ENCODE data around the gene CD300LG. TPM values are rescaled to one million over a fixed set of nuclear protein-coding genes. Genes with fewer than 3 reads are reported as not detected.

The CD300LG gene
- total and polyA plus RNA-seq, 4 donors: 1.1 to 6.8 (median 2.5) TPM

- Histone ChIP-seq H3K27ac (ENCODE audit: low read depth in 1 of 2, low read length in 1 of 2) (no peak overlapping the region), H3K4me3 (no peak overlapping the region), H3K4me1 (ENCODE audit: control insufficient read depth in 5 of 5, insufficient read depth in 5 of 5, low read length in 5 of 5) (peaks cover 0 to 8% (median 0%) of the 10 kb centered on the region in 5 donors), H3K9ac (ENCODE audit: insufficient read depth in 1 of 2, low read length in 2 of 2) (no peak overlapping the region), H3K9me3 (ENCODE audit: control insufficient read depth in 4 of 4, insufficient read depth in 3 of 4, low read length in 3 of 4) (no peaks in the 10 kb centered on the region), H3K27me3 (ENCODE audit: control insufficient read depth in 3 of 3, insufficient read depth in 3 of 3, low read length in 2 of 3) (no peaks in the 10 kb centered on the region), H3K36me3 (ENCODE audit: control insufficient read depth in 4 of 4, insufficient read depth in 4 of 4, low read length in 4 of 4) (peaks cover 0 to 15% (median 6%) of the 10 kb centered on the region in 4 donors)
- WGBS, 2 donors: 96% methylated on average over 5 of the region's 5 CpGs
- TF ChIP-seq, protein P1, sequence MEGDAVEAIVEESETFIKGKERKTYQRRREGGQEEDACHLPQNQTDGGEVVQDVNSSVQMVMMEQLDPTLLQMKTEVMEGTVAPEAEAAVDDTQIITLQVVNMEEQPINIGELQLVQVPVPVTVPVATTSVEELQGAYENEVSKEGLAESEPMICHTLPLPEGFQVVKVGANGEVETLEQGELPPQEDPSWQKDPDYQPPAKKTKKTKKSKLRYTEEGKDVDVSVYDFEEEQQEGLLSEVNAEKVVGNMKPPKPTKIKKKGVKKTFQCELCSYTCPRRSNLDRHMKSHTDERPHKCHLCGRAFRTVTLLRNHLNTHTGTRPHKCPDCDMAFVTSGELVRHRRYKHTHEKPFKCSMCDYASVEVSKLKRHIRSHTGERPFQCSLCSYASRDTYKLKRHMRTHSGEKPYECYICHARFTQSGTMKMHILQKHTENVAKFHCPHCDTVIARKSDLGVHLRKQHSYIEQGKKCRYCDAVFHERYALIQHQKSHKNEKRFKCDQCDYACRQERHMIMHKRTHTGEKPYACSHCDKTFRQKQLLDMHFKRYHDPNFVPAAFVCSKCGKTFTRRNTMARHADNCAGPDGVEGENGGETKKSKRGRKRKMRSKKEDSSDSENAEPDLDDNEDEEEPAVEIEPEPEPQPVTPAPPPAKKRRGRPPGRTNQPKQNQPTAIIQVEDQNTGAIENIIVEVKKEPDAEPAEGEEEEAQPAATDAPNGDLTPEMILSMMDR (IDR thresholded peaks at IDR 0.05; ENCODE audit: control extremely low read depth, extremely low read depth): no peak
- ATAC-seq (ENCODE audit: insufficient read depth, low FRiP score): no peak
- DNase-seq: no peak
Measured at GRCh38 chr17:43818966-43819365, 28.0 kb upstream of the CD300LG start.

DNA sequence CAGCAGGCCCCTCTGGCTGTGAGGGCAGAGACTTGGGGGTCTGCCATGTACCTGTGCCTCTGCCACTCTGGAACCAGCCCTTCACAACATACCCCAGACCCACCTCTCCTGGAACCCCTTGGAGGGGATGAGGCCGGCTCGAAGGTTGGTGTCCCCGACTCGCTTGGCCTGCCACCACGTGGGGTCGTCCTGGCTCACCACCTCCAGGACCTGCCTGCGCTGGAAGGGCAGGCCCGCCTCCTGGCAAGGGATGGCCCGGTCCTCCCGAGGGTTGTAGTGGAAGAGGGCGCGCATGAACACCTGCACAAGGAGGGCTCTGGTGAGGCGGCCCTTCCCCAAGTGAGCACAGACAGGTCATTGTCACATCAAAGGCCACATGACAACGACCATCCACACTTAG is 26.2 kb upstream of the CD300LG start:
- WGBS, 2 donors: 91 to 92% methylated on average over 14 of the region's 14 CpGs
- peaks cover 0 to 12% (median 0%) of the 10 kb centered on the region in 5 donors for H3K4me1 ChIP-seq (ENCODE audit: control insufficient read depth in 5 of 5, insufficient read depth in 5 of 5, low read length in 5 of 5)
- no peak for DNase-seq
- no peaks in the 10 kb centered on the region for H3K27me3 ChIP-seq (ENCODE audit: control insufficient read depth in 3 of 3, insufficient read depth in 3 of 3, low read length in 2 of 3)
- no peak overlapping the region for H3K27ac ChIP-seq (ENCODE audit: low read depth in 1 of 2, low read length in 1 of 2)
- TF ChIP-seq, protein P1 (IDR thresholded peaks at IDR 0.05; ENCODE audit: control extremely low read depth, extremely low read depth): no peak
- ATAC-seq (ENCODE audit: insufficient read depth, low FRiP score): no peak
- no peaks in the 10 kb centered on the region for H3K9me3 ChIP-seq (ENCODE audit: control insufficient read depth in 4 of 4, insufficient read depth in 3 of 4, low read length in 3 of 4)
- peaks cover 0 to 18% (median 5%) of the 10 kb centered on the region in 4 donors for H3K36me3 ChIP-seq (ENCODE audit: control insufficient read depth in 4 of 4, insufficient read depth in 4 of 4, low read length in 4 of 4)
- H3K4me3 ChIP-seq: no peak overlapping the region
- H3K9ac ChIP-seq (ENCODE audit: insufficient read depth in 1 of 2, low read length in 2 of 2): no peak overlapping the region

DNA sequence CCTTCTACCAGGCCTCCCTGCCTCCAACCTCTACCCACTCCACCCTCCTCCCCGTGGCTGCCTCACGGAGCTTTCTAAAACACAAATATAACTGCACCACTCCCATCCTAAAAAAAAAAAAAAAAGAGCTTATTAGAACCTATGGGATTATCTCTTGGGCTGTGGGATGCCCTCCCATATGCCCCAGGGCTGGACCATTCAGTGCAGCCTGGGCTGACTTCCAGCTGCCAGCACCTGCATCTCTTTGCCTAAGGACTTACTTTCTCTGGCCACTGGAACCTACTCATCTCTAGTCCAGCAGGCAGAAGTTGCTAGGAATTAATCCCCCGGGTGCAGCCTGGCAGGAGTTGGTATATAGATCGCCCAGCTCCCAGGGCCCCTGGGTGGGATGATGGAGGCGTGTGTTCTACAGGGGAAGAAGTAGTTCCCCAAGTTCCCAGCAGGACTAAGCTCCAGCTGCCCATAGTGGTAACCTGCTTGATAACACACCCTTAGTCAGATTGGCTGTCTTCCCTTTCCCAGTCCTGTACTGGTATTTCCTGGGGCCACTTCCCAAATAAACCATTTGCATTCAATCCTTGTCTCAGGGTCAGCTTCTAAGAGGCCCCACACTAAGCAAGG is 24.3 kb upstream of the CD300LG start:
- 81 to 85% methylated on average over 5 of the region's 5 CpGs for WGBS, 2 donors
- ATAC-seq (ENCODE audit: insufficient read depth, low FRiP score): no peak
- no peak for DNase-seq

More for the DNA sequence above, 24.3 kb upstream of the CD300LG start:
- H3K36me3 ChIP-seq (ENCODE audit: control insufficient read depth in 4 of 4, insufficient read depth in 4 of 4, low read length in 4 of 4): peaks cover 0 to 14% (median 5%) of the 10 kb centered on the region in 4 donors
- peaks cover 0 to 12% (median 0%) of the 10 kb centered on the region in 5 donors for H3K4me1 ChIP-seq (ENCODE audit: control insufficient read depth in 5 of 5, insufficient read depth in 5 of 5, low read length in 5 of 5)
- H3K27me3 ChIP-seq (ENCODE audit: control insufficient read depth in 3 of 3, insufficient read depth in 3 of 3, low read length in 2 of 3): no peaks in the 10 kb centered on the region
- no peaks in the 10 kb centered on the region for H3K9me3 ChIP-seq (ENCODE audit: control insufficient read depth in 4 of 4, insufficient read depth in 3 of 4, low read length in 3 of 4)
- H3K4me3 ChIP-seq: no peak overlapping the region
- TF ChIP-seq, protein P1 (IDR thresholded peaks at IDR 0.05; ENCODE audit: control extremely low read depth, extremely low read depth): no peak
- H3K27ac ChIP-seq (ENCODE audit: low read depth in 1 of 2, low read length in 1 of 2): peak overlapping the region; percentile 77 to 79
- H3K9ac ChIP-seq (ENCODE audit: insufficient read depth in 1 of 2, low read length in 2 of 2): no peak overlapping the region
